Measurements from ENCODE around the gene MPP2.

Gene MPP2

GRCh38 chr17:43907425-43907981 lies at the start of gene MPP2:
MPP2 (minus strand) TSS chr17:43907536; CDS start chr17:43904460, 3,076 bp downstream.
- Mint-ChIP-seq H3K27me3 (ENCODE audit: low read depth, poor library complexity) (peaks cover 16% of the 10 kb centered on the region), H3K27ac (no peak within 1 kb of the TSS), H3K4me1 (peaks cover 37% of the 10 kb centered on the region), H3K9me3 (no peaks in the 10 kb centered on the region), H3K36me3 (ENCODE audit: low read depth) (no peaks in the 10 kb centered on the region), H3K4me3 (peak within 1 kb of the TSS; percentile 87)
- no peak for TF ChIP-seq CTCF (IDR thresholded peaks at IDR 0.05)
- peak; percentile 87 for DNase-seq

- Mint-ChIP-seq H3K27ac (no peak overlapping the region), H3K27me3 (ENCODE audit: low read depth, poor library complexity) (peaks cover 56% of the 10 kb centered on the region), H3K4me3 (no peak overlapping the region)
Observed at GRCh38 chr17:43956222-43956621, 48.9 kb upstream of the MPP2 start.

GRCh38 chr17:43953746-43954145 lies 46.4 kb upstream of the MPP2 start, which contains the start of gene PYY:
PYY (minus strand) TSS chr17:43953940; CDS start chr17:43953483, 457 bp downstream.
- TF ChIP-seq CTCF (IDR thresholded peaks at IDR 0.05), result no peak
- no peaks in the 10 kb centered on the region for H3K9me3 Mint-ChIP-seq
- peaks cover 18% of the 10 kb centered on the region for H3K4me1 Mint-ChIP-seq
- no peak within 1 kb of the TSS for H3K27ac Mint-ChIP-seq
- H3K36me3 Mint-ChIP-seq (ENCODE audit: low read depth), result no peaks in the 10 kb centered on the region
- H3K4me3 Mint-ChIP-seq, result peak within 1 kb of the TSS; percentile 82
- peaks cover 81% of the 10 kb centered on the region for H3K27me3 Mint-ChIP-seq (ENCODE audit: low read depth, poor library complexity)
- DNase-seq, result no peak

More at GRCh38 chr17:43956222-43956621, 48.9 kb upstream of the MPP2 start:
- Mint-ChIP-seq H3K4me1 (peaks cover 18% of the 10 kb centered on the region), H3K9me3 (no peaks in the 10 kb centered on the region), H3K36me3 (ENCODE audit: low read depth) (no peaks in the 10 kb centered on the region)
- no peak for DNase-seq
- TF ChIP-seq CTCF (IDR thresholded peaks at IDR 0.05), result no peak

GRCh38 chr17:43952724-43953666 lies 45.7 kb upstream of the MPP2 start:
- no peak overlapping the region for H3K27ac Mint-ChIP-seq

GRCh38 chr17:43952351-43952723 lies 45.0 kb upstream of the MPP2 start:
- Mint-ChIP-seq H3K4me1 (peaks cover 28% of the 10 kb centered on the region), H3K36me3 (ENCODE audit: low read depth) (no peaks in the 10 kb centered on the region), H3K27ac (peak overlapping the region; percentile 40), H3K27me3 (ENCODE audit: low read depth, poor library complexity) (peaks cover 81% of the 10 kb centered on the region), H3K9me3 (no peaks in the 10 kb centered on the region), H3K4me3 (peak overlapping the region; percentile 82)
- DNase-seq, result peak; percentile 52
- no peak for TF ChIP-seq CTCF (IDR thresholded peaks at IDR 0.05)

More at GRCh38 chr17:43952724-43953666, 45.7 kb upstream of the MPP2 start:
- Mint-ChIP-seq H3K4me1 (peaks cover 21% of the 10 kb centered on the region), H3K4me3 (peak overlapping the region; percentile 82), H3K27me3 (ENCODE audit: low read depth, poor library complexity) (peaks cover 81% of the 10 kb centered on the region), H3K9me3 (no peaks in the 10 kb centered on the region), H3K36me3 (ENCODE audit: low read depth) (no peaks in the 10 kb centered on the region)
- peak; percentile 78 for DNase-seq
- no peak for TF ChIP-seq CTCF (IDR thresholded peaks at IDR 0.05)

Data from nephron progenitor cell (in vitro differentiated cells).